ENCODE results near the gene TFEB.

TFEB gene

DNA sequence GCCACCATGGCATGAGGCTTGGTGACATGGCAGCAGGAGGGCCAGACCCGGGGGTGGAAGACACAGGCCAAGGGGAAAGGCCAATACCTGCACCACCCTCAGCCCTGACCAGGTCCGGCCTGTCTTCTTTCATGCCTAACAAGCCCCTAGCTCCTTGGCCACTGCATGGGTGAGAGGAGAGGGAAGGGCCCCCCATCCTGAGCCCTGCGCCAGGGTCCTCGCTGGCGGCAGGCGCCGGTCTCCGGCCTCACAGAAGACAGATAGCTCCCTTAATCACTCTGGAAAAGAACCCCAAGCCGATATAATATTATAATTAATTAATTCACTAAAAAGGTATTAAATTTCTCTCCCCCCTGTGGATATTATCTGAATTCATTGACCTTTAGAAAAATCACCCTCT is 55.7 kb downstream of the TFEB start:
- DNase-seq (ENCODE audit: low read depth): no peak
- no peak overlapping the region for H3K4me3 ChIP-seq (ENCODE audit: control insufficient read depth, low read depth, low read length)
- TF ChIP-seq, protein P1, sequence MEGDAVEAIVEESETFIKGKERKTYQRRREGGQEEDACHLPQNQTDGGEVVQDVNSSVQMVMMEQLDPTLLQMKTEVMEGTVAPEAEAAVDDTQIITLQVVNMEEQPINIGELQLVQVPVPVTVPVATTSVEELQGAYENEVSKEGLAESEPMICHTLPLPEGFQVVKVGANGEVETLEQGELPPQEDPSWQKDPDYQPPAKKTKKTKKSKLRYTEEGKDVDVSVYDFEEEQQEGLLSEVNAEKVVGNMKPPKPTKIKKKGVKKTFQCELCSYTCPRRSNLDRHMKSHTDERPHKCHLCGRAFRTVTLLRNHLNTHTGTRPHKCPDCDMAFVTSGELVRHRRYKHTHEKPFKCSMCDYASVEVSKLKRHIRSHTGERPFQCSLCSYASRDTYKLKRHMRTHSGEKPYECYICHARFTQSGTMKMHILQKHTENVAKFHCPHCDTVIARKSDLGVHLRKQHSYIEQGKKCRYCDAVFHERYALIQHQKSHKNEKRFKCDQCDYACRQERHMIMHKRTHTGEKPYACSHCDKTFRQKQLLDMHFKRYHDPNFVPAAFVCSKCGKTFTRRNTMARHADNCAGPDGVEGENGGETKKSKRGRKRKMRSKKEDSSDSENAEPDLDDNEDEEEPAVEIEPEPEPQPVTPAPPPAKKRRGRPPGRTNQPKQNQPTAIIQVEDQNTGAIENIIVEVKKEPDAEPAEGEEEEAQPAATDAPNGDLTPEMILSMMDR (IDR thresholded peaks at IDR 0.05; ENCODE audit: control insufficient read depth, insufficient read depth, low read depth, low read length, missing control alignments): no peak

DNA sequence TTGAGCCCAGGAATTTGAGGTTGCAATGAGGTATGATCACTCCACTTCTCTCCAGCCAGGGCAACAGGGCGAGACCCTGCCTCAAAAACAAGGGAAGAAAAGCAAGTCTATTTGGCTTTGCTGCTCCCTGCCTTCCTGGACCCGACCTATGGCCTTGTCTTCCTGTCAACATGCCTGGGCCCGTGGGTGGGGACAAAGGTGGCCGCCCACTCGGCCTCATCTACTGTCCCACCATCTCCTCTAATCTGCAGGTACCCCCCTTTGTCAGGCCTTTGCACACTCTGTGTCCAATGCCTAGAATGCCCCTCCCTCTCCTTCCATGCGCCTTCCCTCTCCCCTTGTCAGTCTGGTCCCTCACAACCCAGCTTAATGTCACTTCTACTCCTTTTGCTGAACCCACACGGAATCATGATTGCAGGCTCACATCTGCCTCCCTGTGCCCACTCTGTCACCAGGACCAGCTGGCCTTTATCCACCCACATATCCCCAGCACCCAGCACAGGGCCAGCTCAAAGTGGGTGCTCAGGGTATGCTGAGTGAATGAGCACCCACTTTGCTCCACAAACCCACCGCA is 56.8 kb downstream of the TFEB start:
- DNase-seq (ENCODE audit: low read depth): no peak
- H3K4me3 ChIP-seq (ENCODE audit: control insufficient read depth, low read depth, low read length): no peak overlapping the region
- TF ChIP-seq, protein P1 (IDR thresholded peaks at IDR 0.05; ENCODE audit: control insufficient read depth, insufficient read depth, low read depth, low read length, missing control alignments): no peak

DNA sequence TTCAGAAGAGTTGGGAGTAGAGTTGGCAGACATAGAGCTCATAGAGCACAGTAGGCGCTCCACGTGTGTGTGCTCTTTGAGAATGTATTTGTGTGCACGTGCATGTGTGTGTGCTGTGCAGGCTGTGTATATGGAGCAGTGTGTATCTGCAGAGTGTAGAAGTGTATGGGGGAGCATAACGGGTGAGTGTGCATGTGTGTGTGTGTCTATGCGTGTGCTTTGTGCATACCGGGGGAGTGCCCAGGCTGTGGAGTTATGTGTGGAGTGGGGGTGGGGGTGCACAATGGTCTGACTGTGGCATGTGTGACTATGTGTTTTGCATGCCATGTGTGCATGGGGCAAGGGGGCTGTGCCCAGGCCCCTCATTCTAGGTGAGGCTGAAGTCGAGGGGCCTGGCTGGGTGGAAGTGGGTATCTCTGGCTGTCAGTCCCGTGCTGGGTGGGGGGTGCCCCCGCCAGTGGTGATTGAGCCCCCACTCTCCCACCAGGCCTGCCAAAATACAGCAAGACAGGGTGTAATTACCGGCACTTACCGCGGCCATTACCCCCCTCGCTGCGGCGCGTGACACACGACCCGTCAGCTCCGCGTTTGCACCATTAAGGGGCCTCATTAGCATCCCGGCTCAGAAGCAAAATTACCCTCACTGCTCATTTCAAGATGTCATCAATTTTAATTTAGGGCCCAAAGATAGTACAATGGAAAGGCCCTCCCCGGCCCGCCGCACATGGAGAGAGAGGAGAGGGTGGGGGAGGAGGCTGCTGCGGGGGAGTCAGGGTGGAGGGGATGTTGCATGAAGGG is 58.1 kb downstream of the TFEB start:
- TF ChIP-seq, protein P1 (IDR thresholded peaks at IDR 0.05; ENCODE audit: control insufficient read depth, insufficient read depth, low read depth, low read length, missing control alignments): no peak
- no peak overlapping the region for H3K4me3 ChIP-seq (ENCODE audit: control insufficient read depth, low read depth, low read length)
- no peak for DNase-seq (ENCODE audit: low read depth)

DNA sequence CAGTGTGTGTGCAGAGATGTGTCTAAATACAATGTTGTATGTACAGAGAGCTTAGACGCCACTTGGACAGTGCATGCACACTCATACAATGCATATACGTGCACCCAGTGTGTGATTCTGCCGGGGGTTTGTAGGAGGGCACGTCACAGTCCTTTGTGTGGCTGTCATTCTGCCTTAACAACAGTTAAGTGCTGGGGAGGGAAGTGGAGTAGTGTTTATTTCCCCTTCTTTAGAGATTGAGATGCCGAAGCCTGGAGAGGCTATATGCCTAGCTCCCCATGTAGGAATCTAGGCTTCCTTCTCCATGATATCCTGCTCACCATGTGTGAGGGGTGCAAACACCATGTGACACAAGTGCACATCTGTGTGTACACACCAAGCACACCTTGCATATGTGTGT is 59.0 kb downstream of the TFEB start:
- no peak for DNase-seq (ENCODE audit: low read depth)
- TF ChIP-seq, protein P1 (IDR thresholded peaks at IDR 0.05; ENCODE audit: control insufficient read depth, insufficient read depth, low read depth, low read length, missing control alignments): no peak
- H3K4me3 ChIP-seq (ENCODE audit: control insufficient read depth, low read depth, low read length): no peak overlapping the region

DNA sequence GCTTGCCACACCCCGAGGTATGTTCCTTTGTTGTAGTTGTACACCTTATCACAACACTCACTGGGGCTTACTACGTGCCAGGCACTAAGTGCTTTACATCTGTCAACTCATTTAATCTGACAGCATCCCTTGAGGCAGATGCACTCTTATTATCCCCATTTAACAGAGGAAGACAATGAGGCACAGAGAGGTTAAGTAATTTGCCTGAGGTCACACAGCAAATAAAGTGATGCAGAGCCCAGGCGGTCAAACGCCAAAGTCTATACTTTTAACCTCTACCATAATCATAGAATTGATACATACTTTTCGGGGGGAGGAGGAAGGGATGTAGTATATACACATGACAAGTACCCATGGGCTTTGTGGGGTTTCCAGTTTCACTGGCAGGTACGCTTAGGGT is 59.4 kb downstream of the TFEB start:
- DNase-seq (ENCODE audit: low read depth): no peak
- TF ChIP-seq, protein P1 (IDR thresholded peaks at IDR 0.05; ENCODE audit: control insufficient read depth, insufficient read depth, low read depth, low read length, missing control alignments): no peak
- no peak overlapping the region for H3K4me3 ChIP-seq (ENCODE audit: control insufficient read depth, low read depth, low read length)

DNA sequence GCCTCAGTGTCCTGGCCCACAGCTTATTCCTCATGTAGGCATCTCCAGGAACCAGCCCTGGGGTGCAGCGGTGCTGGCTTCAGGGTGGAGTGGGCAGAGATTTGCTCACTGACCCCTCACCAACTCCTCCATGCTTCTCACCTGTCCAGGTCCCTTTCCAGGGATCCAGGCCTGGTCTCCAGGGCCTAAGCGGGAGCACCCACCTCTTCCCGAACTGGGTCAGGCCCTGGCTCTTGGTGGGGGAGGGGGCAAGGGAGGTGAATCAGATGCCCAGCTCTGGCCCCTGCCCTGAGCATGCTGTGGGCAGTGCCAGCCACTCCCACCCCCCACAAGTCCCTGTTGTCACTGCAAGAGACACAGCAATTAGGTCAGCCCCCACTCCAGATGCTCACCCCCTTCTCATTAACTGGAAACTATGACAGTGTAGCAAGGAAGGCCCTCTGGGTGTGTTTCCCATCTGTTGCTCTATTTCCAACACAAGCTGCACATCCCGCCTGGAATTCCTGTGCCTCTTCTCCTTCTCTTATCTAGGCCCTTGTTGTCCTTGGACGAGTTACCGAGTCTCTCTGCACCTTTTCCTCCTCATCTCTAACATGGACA is 60.1 kb downstream of the TFEB start:
- TF ChIP-seq, protein P1 (IDR thresholded peaks at IDR 0.05; ENCODE audit: control insufficient read depth, insufficient read depth, low read depth, low read length, missing control alignments): no peak
- no peak overlapping the region for H3K4me3 ChIP-seq (ENCODE audit: control insufficient read depth, low read depth, low read length)
- no peak for DNase-seq (ENCODE audit: low read depth)

Data from AG09309 (cell line).